Skeletal muscle satellite cell (primary cell): ENCODE data around the gene NDUFA9. TPM values are rescaled to one million over a fixed set of nuclear protein-coding genes. Genes with fewer than 3 reads are reported as not detected.
A peak's percentile ranks its signal among the peaks of the same experiment; 100 is the strongest.

Source experiments
- H3K27me3 ChIP-seq: 2 replicates; pipeline ENCODE4 v1.7.0; 2013; ENCODE audit warnings: low read length; ENCODE audit not compliant: control insufficient read depth, insufficient read depth
- H3K36me3 ChIP-seq: 2 replicates; pipeline ENCODE4 v1.7.0; 2013; ENCODE audit warnings: mild to moderate bottlenecking, control low read depth, low read length; ENCODE audit not compliant: insufficient read depth
- H3K4me1 ChIP-seq: 2 replicates; pipeline ENCODE4 v1.7.0; 2013; ENCODE audit warnings: low read length; ENCODE audit not compliant: control insufficient read depth, insufficient read depth
- H3K4me2 ChIP-seq: 2 replicates; pipeline ENCODE4 v1.7.0; 2013; ENCODE audit warnings: mild to moderate bottlenecking, low read length
- H3K4me3 ChIP-seq: 2 replicates; pipeline ENCODE4 v1.7.0; 2013; ENCODE audit warnings: low read length
- H3K9ac ChIP-seq: 2 replicates; pipeline ENCODE4 v1.7.0; 2013; ENCODE audit warnings: mild to moderate bottlenecking, low read depth, low read length, moderate library complexity
- H3K9me3 ChIP-seq: replicated peaks from 2 replicates; pipeline ENCODE4 v1.7.0; 2013; ENCODE audit warnings: mild to moderate bottlenecking, control low read depth, low read length
- total RNA-seq: library from RNA; depleted of rRNA; stranded (reverse); fragments of >200 nt; gene quantifications from 2 replicates; pipeline ENCODE4 v1.2.3, GENCODE V29; 2012; rRNA removed

NDUFA9 gene
- 65.9 and 75.8 TPM in 2 replicates for total RNA-seq

GRCh38 chr12:4648501-4649357 is at the start of gene NDUFA9, which contains the start of gene AKAP3:
NDUFA9 (plus strand) TSS chr12:4649114; CDS start chr12:4649127, 13 bp downstream.
AKAP3 (minus strand) TSS chr12:4649051; CDS start chr12:4638196, 10,855 bp downstream.
- Histone ChIP-seq H3K9me3 (no peaks in the 10 kb centered on the region), H3K27me3 (peaks cover under 1% of the 10 kb centered on the region), H3K4me1 (peaks cover 15% of the 10 kb centered on the region), H3K4me2 (peak within 1 kb of the TSS; percentile 91), H3K4me3 (peak within 1 kb of the TSS; percentile 82), H3K9ac (peak within 1 kb of the TSS; percentile 91), H3K36me3 (no peaks in the 10 kb centered on the region)

- H3K4me3 ChIP-seq = no peak overlapping the region
- no peak overlapping the region for H3K9ac ChIP-seq
- no peaks in the 10 kb centered on the region for H3K36me3 ChIP-seq
- no peaks in the 10 kb centered on the region for H3K9me3 ChIP-seq
- H3K27me3 ChIP-seq = peaks cover 30% of the 10 kb centered on the region
- no peak overlapping the region for H3K4me2 ChIP-seq
- H3K4me1 ChIP-seq = peaks cover 3% of the 10 kb centered on the region
Observed at GRCh38 chr12:4603421-4603820, 45.5 kb upstream of the NDUFA9 start.

- peaks cover 26% of the 10 kb centered on the region for H3K27me3 ChIP-seq
- no peak overlapping the region for H3K4me2 ChIP-seq
- no peaks in the 10 kb centered on the region for H3K36me3 ChIP-seq
- H3K9me3 ChIP-seq = no peaks in the 10 kb centered on the region
- H3K4me3 ChIP-seq = no peak overlapping the region
- peaks cover 3% of the 10 kb centered on the region for H3K4me1 ChIP-seq
- no peak overlapping the region for H3K9ac ChIP-seq
Observed at GRCh38 chr12:4603946-4604345, 45.0 kb upstream of the NDUFA9 start.

GRCh38 chr12:4604684-4605193 is 44.2 kb upstream of the NDUFA9 start:
- H3K4me3 ChIP-seq = peak overlapping the region; percentile 93
- H3K4me1 ChIP-seq = peaks cover 3% of the 10 kb centered on the region
- no peaks in the 10 kb centered on the region for H3K36me3 ChIP-seq
- peaks cover 25% of the 10 kb centered on the region for H3K27me3 ChIP-seq
- H3K9me3 ChIP-seq = no peaks in the 10 kb centered on the region
- H3K4me2 ChIP-seq = peak overlapping the region; percentile 79
- H3K9ac ChIP-seq = peak overlapping the region; percentile 91

- Histone ChIP-seq H3K9ac (no peak overlapping the region), H3K36me3 (no peaks in the 10 kb centered on the region), H3K4me1 (peaks cover 3% of the 10 kb centered on the region), H3K4me2 (no peak overlapping the region), H3K27me3 (peaks cover 18% of the 10 kb centered on the region), H3K4me3 (no peak overlapping the region), H3K9me3 (no peaks in the 10 kb centered on the region)
Observed at GRCh38 chr12:4607056-4607455, 41.9 kb upstream of the NDUFA9 start.

GRCh38 chr12:4609071-4609470 is 39.8 kb upstream of the NDUFA9 start:
- no peak overlapping the region for H3K4me2 ChIP-seq
- H3K4me1 ChIP-seq = peaks cover 3% of the 10 kb centered on the region
- H3K36me3 ChIP-seq = peaks cover 11% of the 10 kb centered on the region
- no peaks in the 10 kb centered on the region for H3K9me3 ChIP-seq
- no peak overlapping the region for H3K9ac ChIP-seq
- no peak overlapping the region for H3K4me3 ChIP-seq
- no peaks in the 10 kb centered on the region for H3K27me3 ChIP-seq

- Histone ChIP-seq H3K4me2 (no peak overlapping the region), H3K9me3 (no peaks in the 10 kb centered on the region), H3K9ac (no peak overlapping the region), H3K36me3 (peaks cover 15% of the 10 kb centered on the region), H3K27me3 (no peaks in the 10 kb centered on the region), H3K4me3 (no peak overlapping the region), H3K4me1 (peaks cover 3% of the 10 kb centered on the region)
Observed at GRCh38 chr12:4610481-4610880, 38.4 kb upstream of the NDUFA9 start.

- no peak overlapping the region for H3K4me2 ChIP-seq
- no peaks in the 10 kb centered on the region for H3K9me3 ChIP-seq
- H3K9ac ChIP-seq = no peak overlapping the region
- H3K36me3 ChIP-seq = peaks cover 15% of the 10 kb centered on the region
- no peak overlapping the region for H3K4me3 ChIP-seq
- H3K4me1 ChIP-seq = no peaks in the 10 kb centered on the region
- no peaks in the 10 kb centered on the region for H3K27me3 ChIP-seq
Observed at GRCh38 chr12:4615667-4616066, 33.2 kb upstream of the NDUFA9 start.

GRCh38 chr12:4621511-4621910 is 27.4 kb upstream of the NDUFA9 start:
- Histone ChIP-seq H3K9ac (no peak overlapping the region), H3K4me3 (no peak overlapping the region), H3K36me3 (no peaks in the 10 kb centered on the region), H3K4me2 (no peak overlapping the region), H3K9me3 (no peaks in the 10 kb centered on the region), H3K27me3 (peaks cover 9% of the 10 kb centered on the region), H3K4me1 (no peaks in the 10 kb centered on the region)

GRCh38 chr12:4626543-4626942 is 22.4 kb upstream of the NDUFA9 start:
- H3K36me3 ChIP-seq = no peaks in the 10 kb centered on the region
- H3K27me3 ChIP-seq = peaks cover 23% of the 10 kb centered on the region
- no peaks in the 10 kb centered on the region for H3K9me3 ChIP-seq
- H3K4me1 ChIP-seq = no peaks in the 10 kb centered on the region
- no peak overlapping the region for H3K9ac ChIP-seq
- H3K4me3 ChIP-seq = no peak overlapping the region
- H3K4me2 ChIP-seq = no peak overlapping the region

GRCh38 chr12:4628406-4628805 is 20.5 kb upstream of the NDUFA9 start:
- Histone ChIP-seq H3K27me3 (peaks cover 24% of the 10 kb centered on the region), H3K4me2 (no peak overlapping the region), H3K4me1 (no peaks in the 10 kb centered on the region), H3K4me3 (no peak overlapping the region), H3K36me3 (no peaks in the 10 kb centered on the region), H3K9ac (no peak overlapping the region), H3K9me3 (no peaks in the 10 kb centered on the region)
